KOPT-K1 (cell line): ENCODE data around the gene ARL13B.
"Not testable (repeated sequence)": the region's sequence is repeated elsewhere in the genome, so short reads cannot be mapped to it uniquely, and the experiment has no call there.

Source experiments
- H3K27ac ChIP-seq: fragments of 200-600 bp; sonication (generic); 2 replicates; pipeline ENCODE4 v1.5.1; 2016; ENCODE audit warnings: antibody characterized with exemption, mild to moderate bottlenecking, low read depth, low read length; ENCODE audit not compliant: poor library complexity, severe bottlenecking
- H3K36me3 ChIP-seq: fragments of 200-600 bp; sonication (generic); 2 replicates; pipeline ENCODE4 v1.5.1; 2017; ENCODE audit warnings: antibody characterized with exemption, mild to moderate bottlenecking, low read length, moderate library complexity; ENCODE audit not compliant: insufficient read depth
- H3K9me3 ChIP-seq: fragments of 200-600 bp; sonication (generic); 2 replicates; pipeline ENCODE4 v1.5.1; 2017; ENCODE audit warnings: antibody characterized with exemption, low read length, mild to moderate bottlenecking; ENCODE audit not compliant: insufficient read depth, poor library complexity, severe bottlenecking

The ARL13B gene

GRCh38 chr3:94064243-94064860 lies 84.4 kb downstream of the ARL13B start:
- Histone ChIP-seq H3K36me3 (peaks cover 37% of the 10 kb centered on the region), H3K9me3 (no peaks in the 10 kb centered on the region), H3K27ac (peak overlapping the region; percentile 94)

GRCh38 chr3:94065122-94065521 lies 85.2 kb downstream of the ARL13B start:
- H3K27ac ChIP-seq: no peak overlapping the region
- peaks cover 30% of the 10 kb centered on the region for H3K36me3 ChIP-seq
- H3K9me3 ChIP-seq: no peaks in the 10 kb centered on the region

- Histone ChIP-seq H3K36me3 (peaks cover 22% of the 10 kb centered on the region), H3K9me3 (no peaks in the 10 kb centered on the region), H3K27ac (no peak overlapping the region)
Observed at GRCh38 chr3:94065819-94066480, 86.0 kb downstream of the ARL13B start.

GRCh38 chr3:94066506-94067500 lies 86.8 kb downstream of the ARL13B start:
- Histone ChIP-seq H3K9me3 (no peaks in the 10 kb centered on the region), H3K36me3 (peaks cover 26% of the 10 kb centered on the region), H3K27ac (no peak overlapping the region)

- H3K9me3 ChIP-seq: no peaks in the 10 kb centered on the region
- peaks cover 32% of the 10 kb centered on the region for H3K36me3 ChIP-seq
- no peak overlapping the region for H3K27ac ChIP-seq
Observed at GRCh38 chr3:94069194-94069813, 89.3 kb downstream of the ARL13B start.

- no peak overlapping the region for H3K27ac ChIP-seq
- peaks cover 32% of the 10 kb centered on the region for H3K36me3 ChIP-seq
- no peaks in the 10 kb centered on the region for H3K9me3 ChIP-seq
Observed at GRCh38 chr3:94070341-94070911, 90.5 kb downstream of the ARL13B start.

GRCh38 chr3:94071713-94072284 lies 91.8 kb downstream of the ARL13B start:
- Histone ChIP-seq H3K36me3 (peaks cover 35% of the 10 kb centered on the region), H3K27ac (peak overlapping the region; percentile 42), H3K9me3 (no peaks in the 10 kb centered on the region)

GRCh38 chr3:94076055-94076454 lies 96.1 kb downstream of the ARL13B start:
- no peak overlapping the region for H3K27ac ChIP-seq
- H3K9me3 ChIP-seq: no peaks in the 10 kb centered on the region
- peaks cover 24% of the 10 kb centered on the region for H3K36me3 ChIP-seq

GRCh38 chr3:94080552-94080951 lies 100.6 kb downstream of the ARL13B start:
- H3K27ac ChIP-seq, H3K9me3 ChIP-seq: not testable (repeated sequence)
- H3K36me3 ChIP-seq: peaks cover 29% of the 10 kb centered on the region

- H3K9me3 ChIP-seq: no peaks in the 10 kb centered on the region
- no peak overlapping the region for H3K27ac ChIP-seq
- H3K36me3 ChIP-seq: peaks cover 26% of the 10 kb centered on the region
Observed at GRCh38 chr3:94081884-94082283, 101.9 kb downstream of the ARL13B start.

- peaks cover 29% of the 10 kb centered on the region for H3K36me3 ChIP-seq
- no peak overlapping the region for H3K27ac ChIP-seq
- H3K9me3 ChIP-seq: no peaks in the 10 kb centered on the region
Observed at GRCh38 chr3:94082391-94082937, 102.5 kb downstream of the ARL13B start.

GRCh38 chr3:94083261-94083660 lies 103.3 kb downstream of the ARL13B start:
- peaks cover 30% of the 10 kb centered on the region for H3K36me3 ChIP-seq
- H3K9me3 ChIP-seq: no peaks in the 10 kb centered on the region
- no peak overlapping the region for H3K27ac ChIP-seq

- Histone ChIP-seq H3K36me3 (peaks cover 57% of the 10 kb centered on the region), H3K27ac (no peak overlapping the region), H3K9me3 (no peaks in the 10 kb centered on the region)
Observed at GRCh38 chr3:94089126-94089525, 109.2 kb downstream of the ARL13B start.

- H3K27ac ChIP-seq: no peak overlapping the region
- peaks cover 62% of the 10 kb centered on the region for H3K36me3 ChIP-seq
- no peaks in the 10 kb centered on the region for H3K9me3 ChIP-seq
Observed at GRCh38 chr3:94092086-94092485, 112.1 kb downstream of the ARL13B start.
